HEK293 (cell line): ENCODE data around the gene TNFRSF13B.

Source experiments
- CTCF ChIA-PET: fragments of 350-600 bp; formaldehyde crosslinking; extraction: SDS; loops from one replicate; lab custom pipeline; 2021; ENCODE audit warnings: antibody characterized with exemption; lab: Yijun Ruan, JAX
- POLR2A ChIA-PET: fragments of 300-600 bp; formaldehyde crosslinking; extraction: SDS; loops from one replicate; lab custom pipeline; 2020; ENCODE audit warnings: antibody characterized with exemption, inconsistent platforms; lab: Yijun Ruan, JAX
- H3K27ac ChIP-seq: fragments of 200-500 bp; sonication (Bioruptor generic); 2 replicates; pipeline ENCODE4 v1.5.1; 2014; ENCODE audit warnings: low read depth, low read length, control low read depth, inconsistent platforms; ENCODE audit errors: extremely low read depth
- H3K36me3 ChIP-seq, 2 experiments: fragments of 200-500 bp in 1 of 2; sonication (Bioruptor generic) in 1 of 2; 1 replicate in 1 of 2; 2 replicates in 1 of 2; pipeline ENCODE4 v1.5.1; 2014 to 2017; ENCODE audit warnings: inconsistent platforms in 2 of 2, low read length in 2 of 2; ENCODE audit not compliant: control insufficient read depth in 2 of 2, insufficient read depth in 1 of 2
- H3K4me1 ChIP-seq: fragments of 200-500 bp; sonication (Bioruptor generic); 2 replicates; pipeline ENCODE4 v1.5.1; 2014; ENCODE audit warnings: mild to moderate bottlenecking, low read length, inconsistent platforms; ENCODE audit not compliant: control insufficient read depth, insufficient read depth
- H3K4me3 ChIP-seq: 2 replicates; pipeline ENCODE4 v1.5.1; 2011; ENCODE audit warnings: low read depth, mild to moderate bottlenecking, control low read depth, low read length, moderate library complexity
- H3K9me3 ChIP-seq: fragments of 200-500 bp; sonication (Bioruptor generic); 2 replicates; pipeline ENCODE4 v1.5.1; 2014; ENCODE audit warnings: low read depth, low read length, inconsistent platforms; ENCODE audit not compliant: control insufficient read depth, insufficient read depth
- GLI4 ChIP-seq: fragments of 450-650 bp; formaldehyde crosslinking; IDR thresholded peaks from 2 replicates; pipeline ENCODE4 v1.5.1; 2016; ENCODE audit warnings: missing biosample characterization, missing genetic modification characterization
- GLIS1 ChIP-seq: fragments of 450-650 bp; formaldehyde crosslinking; IDR thresholded peaks from 2 replicates; pipeline ENCODE4 v1.5.1; 2016; ENCODE audit warnings: missing biosample characterization, missing genetic modification characterization
- SALL2 ChIP-seq: fragments of 450-650 bp; formaldehyde crosslinking; IDR thresholded peaks from 2 replicates; pipeline ENCODE4 v1.5.0; 2017; ENCODE audit warnings: missing biosample characterization, mild to moderate bottlenecking, missing genetic modification characterization, borderline replicate concordance
- YY2 ChIP-seq: fragments of 450-650 bp; formaldehyde crosslinking; IDR thresholded peaks from 2 replicates; pipeline ENCODE4 v1.5.1; 2016; ENCODE audit warnings: missing biosample characterization, missing genetic modification characterization
- ZNF121 ChIP-seq: fragments of 450-650 bp; formaldehyde crosslinking; IDR thresholded peaks from 2 replicates; pipeline ENCODE4 v1.5.1; 2016; ENCODE audit warnings: missing biosample characterization, missing genetic modification characterization
- ZNF174 ChIP-seq: fragments of 450-650 bp; formaldehyde crosslinking; IDR thresholded peaks from 2 replicates; pipeline ENCODE4 v1.5.0; 2017; ENCODE audit warnings: missing biosample characterization, mild to moderate bottlenecking, missing genetic modification characterization
- ZNF433 ChIP-seq: fragments of 450-650 bp; formaldehyde crosslinking; IDR thresholded peaks from 2 replicates; pipeline ENCODE4 v1.5.1; 2016; ENCODE audit warnings: missing biosample characterization, missing genetic modification characterization, low read depth
- ZNF514 ChIP-seq: fragments of 450-650 bp; formaldehyde crosslinking; IDR thresholded peaks from 2 replicates; pipeline ENCODE4 v1.5.1; 2016; ENCODE audit warnings: missing biosample characterization, missing genetic modification characterization
- ZNF785 ChIP-seq: fragments of 450-650 bp; formaldehyde crosslinking; IDR thresholded peaks from 2 replicates; pipeline ENCODE4 v1.5.1; 2016; ENCODE audit warnings: missing biosample characterization, missing genetic modification characterization
- TF ChIP-seq, protein P1 (sequence below): fragments of 450-650 bp; formaldehyde crosslinking; IDR thresholded peaks from 2 replicates; pipeline ENCODE4; 2016; ENCODE audit warnings: missing biosample characterization, missing genetic modification characterization
- TF ChIP-seq, protein P2 (sequence below): fragments of 450-650 bp; formaldehyde crosslinking; conservative IDR thresholded peaks from 2 replicates; pipeline ENCODE4 v1.5.1; 2016; ENCODE audit warnings: low read depth, missing biosample characterization, missing genetic modification characterization

Gene TNFRSF13B

DNA sequence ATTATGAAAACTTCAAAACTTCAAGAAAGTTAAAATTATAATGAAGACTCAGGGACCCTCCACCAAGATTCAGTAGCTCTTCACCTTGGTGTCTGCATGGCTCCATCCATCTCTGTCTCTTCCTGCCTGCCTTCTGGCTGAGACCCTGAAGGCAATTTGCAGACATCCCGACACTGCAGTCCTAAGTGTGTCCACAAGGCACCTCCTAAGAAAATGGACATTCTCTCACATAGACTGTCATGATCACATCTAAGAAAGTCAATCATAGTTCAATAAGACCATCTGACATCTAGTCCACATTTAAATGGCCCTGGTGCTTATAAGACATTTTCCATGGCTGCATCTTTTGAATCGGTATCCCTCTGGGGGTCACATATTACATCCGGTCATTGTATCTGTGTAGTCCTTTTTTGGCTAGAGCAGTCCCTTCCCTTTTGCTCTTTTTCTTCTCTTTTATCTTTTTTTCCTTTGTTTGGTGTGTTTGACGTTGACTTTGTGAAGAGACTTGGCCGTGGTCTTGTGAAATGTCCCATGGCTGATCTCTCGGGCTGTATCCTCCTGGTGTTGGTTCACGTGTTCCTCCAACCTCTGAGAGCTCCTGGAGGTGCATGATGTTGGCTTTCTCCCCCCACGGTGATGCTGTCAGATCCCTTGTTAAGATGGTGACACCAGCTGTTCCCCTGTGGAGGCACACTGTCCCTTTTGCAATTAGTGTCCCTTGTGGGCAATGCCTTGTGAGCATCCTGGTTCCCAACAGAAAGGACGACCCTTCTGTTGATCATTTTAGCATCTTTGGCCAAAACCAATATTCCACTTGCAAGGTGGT is 5.0 kb upstream of the TNFRSF13B start:
- Histone ChIP-seq H3K27ac (no peak overlapping the region), H3K4me1 (no peaks in the 10 kb centered on the region), H3K4me3 (no peak overlapping the region)
- ChIA-PET CTCF (interaction anchor here (0.5 to 5.6 kb wide), 7 partner anchors 15 to 79 kb away, joined by 3 to 50 read pairs (median 3); no protein-coding TSS in a partner anchor), POLR2A (no interaction called here)
- no peak for TF ChIP-seq YY2
- TF ChIP-seq, all 188 proteins: peak for 0
- Histone ChIP-seq H3K36me3 (no peaks in the 10 kb centered on the region), H3K9me3 (no peaks in the 10 kb centered on the region)

DNA sequence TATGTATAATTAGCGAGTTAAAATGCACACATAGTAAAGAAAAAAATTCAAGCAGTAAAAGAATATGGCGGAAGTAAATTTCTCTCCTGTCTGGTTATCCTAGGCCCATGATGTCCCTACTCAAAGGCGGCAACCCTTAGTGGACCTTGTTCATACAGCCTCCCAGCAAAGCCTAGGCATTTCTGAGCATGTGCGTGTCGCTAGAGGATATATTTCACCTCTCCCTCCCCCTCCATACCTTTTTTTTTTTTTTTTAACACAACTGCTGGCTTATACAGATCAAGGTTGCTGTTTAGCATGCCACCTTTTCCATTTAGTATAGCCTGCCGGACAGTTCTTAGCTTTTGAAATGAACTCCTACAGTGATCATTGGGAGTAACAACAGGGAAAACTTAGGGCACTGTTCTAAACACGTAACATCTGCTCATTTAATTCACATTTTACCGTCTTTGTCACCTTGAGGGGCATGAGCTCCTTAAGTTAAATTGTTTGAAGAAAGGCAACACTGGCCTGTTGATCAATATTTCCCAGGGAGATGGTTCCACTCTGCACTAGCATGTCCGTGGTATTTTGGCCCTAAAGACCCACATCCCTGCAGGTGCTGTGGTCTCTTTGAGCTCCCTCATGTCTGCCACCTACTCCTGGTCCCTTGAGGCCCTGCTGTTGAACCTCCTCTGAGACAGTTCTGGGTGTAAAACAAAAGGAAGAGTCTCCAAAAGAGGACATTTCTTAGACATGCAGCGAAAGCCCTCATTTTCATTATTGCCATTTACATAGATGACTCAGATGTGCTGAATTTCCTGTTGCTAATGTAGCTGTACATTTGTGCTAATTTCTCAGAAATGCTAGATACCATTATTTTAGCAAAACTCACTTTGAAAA is 4.1 kb upstream of the TNFRSF13B start:
- H3K27ac ChIP-seq: no peak overlapping the region
- POLR2A ChIA-PET: no interaction called here
- H3K36me3 ChIP-seq: no peaks in the 10 kb centered on the region
- H3K9me3 ChIP-seq: no peaks in the 10 kb centered on the region
- CTCF ChIA-PET: interaction anchor here (1.1 to 5.6 kb wide), 2 partner anchors 16 to 80 kb away, joined by 3 to 50 read pairs; no protein-coding TSS in a partner anchor
- H3K4me1 ChIP-seq: no peaks in the 10 kb centered on the region
- no peak overlapping the region for H3K4me3 ChIP-seq
- TF ChIP-seq SALL2: no peak

DNA sequence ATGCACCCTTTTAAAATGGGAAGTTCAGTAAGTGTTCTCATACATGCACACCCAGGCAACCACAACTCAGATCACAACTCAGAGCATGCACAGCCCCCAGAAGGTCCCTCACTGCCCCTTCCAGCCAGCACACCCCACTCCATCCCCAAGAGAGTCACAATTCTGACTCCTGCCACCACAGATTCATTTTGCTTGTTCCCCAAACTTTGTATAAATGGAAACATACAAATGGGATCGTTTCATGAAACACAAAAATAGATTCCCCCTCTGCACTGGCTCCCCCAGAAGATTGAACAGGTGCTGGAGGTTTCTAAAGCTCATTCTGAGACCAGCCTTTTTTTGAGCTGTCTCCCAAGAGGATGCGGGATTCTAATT is 3.3 kb upstream of the TNFRSF13B start:
- H3K27ac ChIP-seq: no peak overlapping the region
- H3K4me1 ChIP-seq: no peaks in the 10 kb centered on the region
- no peaks in the 10 kb centered on the region for H3K9me3 ChIP-seq
- TF ChIP-seq ZNF514: no peak
- no peak for TF ChIP-seq ZNF121 (tag by site-specific recombination)
- TF ChIP-seq GLIS1 (tag by site-specific recombination): no peak
- no peak for TF ChIP-seq ZNF785 (tag by site-specific recombination)
- TF ChIP-seq, protein P1, sequence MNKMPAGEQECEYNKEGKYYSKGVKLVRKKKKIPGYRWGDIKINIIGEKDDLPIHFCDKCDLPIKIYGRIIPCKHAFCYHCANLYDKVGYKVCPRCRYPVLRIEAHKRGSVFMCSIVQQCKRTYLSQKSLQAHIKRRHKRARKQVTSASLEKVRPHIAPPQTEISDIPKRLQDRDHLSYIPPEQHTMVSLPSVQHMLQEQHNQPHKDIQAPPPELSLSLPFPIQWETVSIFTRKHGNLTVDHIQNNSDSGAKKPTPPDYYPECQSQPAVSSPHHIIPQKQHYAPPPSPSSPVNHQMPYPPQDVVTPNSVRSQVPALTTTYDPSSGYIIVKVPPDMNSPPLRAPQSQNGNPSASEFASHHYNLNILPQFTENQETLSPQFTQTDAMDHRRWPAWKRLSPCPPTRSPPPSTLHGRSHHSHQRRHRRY: no peak
- TF ChIP-seq GLI4 (tag by site-specific recombination): no peak
- no peak for TF ChIP-seq ZNF174 (tag by site-specific recombination)
- TF ChIP-seq, protein P2, sequence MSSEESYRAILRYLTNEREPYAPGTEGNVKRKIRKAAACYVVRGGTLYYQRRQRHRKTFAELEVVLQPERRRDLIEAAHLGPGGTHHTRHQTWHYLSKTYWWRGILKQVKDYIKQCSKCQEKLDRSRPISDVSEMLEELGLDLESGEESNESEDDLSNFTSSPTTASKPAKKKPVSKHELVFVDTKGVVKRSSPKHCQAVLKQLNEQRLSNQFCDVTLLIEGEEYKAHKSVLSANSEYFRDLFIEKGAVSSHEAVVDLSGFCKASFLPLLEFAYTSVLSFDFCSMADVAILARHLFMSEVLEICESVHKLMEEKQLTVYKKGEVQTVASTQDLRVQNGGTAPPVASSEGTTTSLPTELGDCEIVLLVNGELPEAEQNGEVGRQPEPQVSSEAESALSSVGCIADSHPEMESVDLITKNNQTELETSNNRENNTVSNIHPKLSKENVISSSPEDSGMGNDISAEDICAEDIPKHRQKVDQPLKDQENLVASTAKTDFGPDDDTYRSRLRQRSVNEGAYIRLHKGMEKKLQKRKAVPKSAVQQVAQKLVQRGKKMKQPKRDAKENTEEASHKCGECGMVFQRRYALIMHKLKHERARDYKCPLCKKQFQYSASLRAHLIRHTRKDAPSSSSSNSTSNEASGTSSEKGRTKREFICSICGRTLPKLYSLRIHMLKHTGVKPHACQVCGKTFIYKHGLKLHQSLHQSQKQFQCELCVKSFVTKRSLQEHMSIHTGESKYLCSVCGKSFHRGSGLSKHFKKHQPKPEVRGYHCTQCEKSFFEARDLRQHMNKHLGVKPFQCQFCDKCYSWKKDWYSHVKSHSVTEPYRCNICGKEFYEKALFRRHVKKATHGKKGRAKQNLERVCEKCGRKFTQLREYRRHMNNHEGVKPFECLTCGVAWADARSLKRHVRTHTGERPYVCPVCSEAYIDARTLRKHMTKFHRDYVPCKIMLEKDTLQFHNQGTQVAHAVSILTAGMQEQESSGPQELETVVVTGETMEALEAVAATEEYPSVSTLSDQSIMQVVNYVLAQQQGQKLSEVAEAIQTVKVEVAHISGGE (tag by site-specific recombination): no peak
- no peak for TF ChIP-seq ZNF433 (tag by site-specific recombination)
- POLR2A ChIA-PET: no interaction called here
- no peaks in the 10 kb centered on the region for H3K36me3 ChIP-seq
- CTCF ChIA-PET: interaction anchor here (0.6 to 5.6 kb wide), 2 partner anchors 16 to 40 kb away, joined by 3 to 50 read pairs; no protein-coding TSS in a partner anchor
- no peak overlapping the region for H3K4me3 ChIP-seq
